Ascending aorta (tissue), 2 donors: ENCODE results near the gene CIAO1. TPM values are rescaled to one million over a fixed set of nuclear protein-coding genes. Genes with fewer than 3 reads are reported as not detected.

Source experiments
- DNase-seq, 2 donors: peaks; one replicate each; pipeline ENCODE4 v3.0.0-alpha.2; 2019; ENCODE audit warnings: low spot score in 2 of 2
- H3K27ac ChIP-seq, 2 donors: fragments of 200-600 bp; sonication (generic); one replicate each; pipeline ENCODE4 v1.5.1; 2016 to 2017; ENCODE audit warnings: mild to moderate bottlenecking in 1 of 2
- H3K27me3 ChIP-seq: fragments of 200-600 bp; sonication (generic); one replicate; pipeline ENCODE4 v1.5.1; 2017
- H3K36me3 ChIP-seq, 2 donors: fragments of 200-600 bp; sonication (generic); one replicate each; pipeline ENCODE4 v1.5.1; 2016
- H3K4me1 ChIP-seq, 2 donors: fragments of 200-600 bp; sonication (generic); one replicate each; pipeline ENCODE4 v1.5.1; 2016 to 2017; ENCODE audit warnings: mild to moderate bottlenecking in 1 of 2
- H3K4me3 ChIP-seq, 2 donors: fragments of 200-600 bp; sonication (generic); one replicate each; pipeline ENCODE4 v1.5.1; 2016 to 2017; ENCODE audit warnings: mild to moderate bottlenecking in 1 of 2
- H3K9me3 ChIP-seq, 2 donors: fragments of 200-600 bp; sonication (generic); one replicate each; pipeline ENCODE4 v1.5.1; 2016
- CTCF ChIP-seq, 3 experiments: fragments of 200-600 bp in 2 of 3; fragments of 450-650 bp in 1 of 3; sonication (generic) in 2 of 3; IDR thresholded peaks; one replicate each; pipeline ENCODE4 v1.5.1; 2016 to 2019; ENCODE audit warnings: antibody characterized with exemption in 3 of 3, mild to moderate bottlenecking in 1 of 3, moderate library complexity in 1 of 3
- intact Hi-C: fragments of 100-400 bp; cut with DNase I; formaldehyde crosslinking; loops from one replicate; pipeline ENCODE4 v1.15.1; 2023
- total RNA-seq: library from RNA; depleted of rRNA; stranded (reverse); fragments of >200 nt; gene quantifications from one replicate; pipeline ENCODE4 v1.1.0, GENCODE V29; 2016

Gene CIAO1
- total RNA-seq, 1 donor from 2014 or later = 127 TPM

GRCh38 chr2:96317584-96317997 is 51.6 kb downstream of the CIAO1 start:
- H3K27ac ChIP-seq = no peak overlapping the region
- no peak overlapping the region for H3K4me3 ChIP-seq
- no peaks in the 10 kb centered on the region for H3K9me3 ChIP-seq
- H3K36me3 ChIP-seq = no peaks in the 10 kb centered on the region
- H3K27me3 ChIP-seq = no peaks in the 10 kb centered on the region
- no peak for DNase-seq
- TF ChIP-seq CTCF (IDR thresholded peaks at IDR 0.05) = no peak
- H3K4me1 ChIP-seq = peaks cover 0 to 4% of the 10 kb centered on the region in 2 donors
- intact Hi-C loops = no loop called here

GRCh38 chr2:96318723-96319122 is 52.7 kb downstream of the CIAO1 start:
- H3K4me3 ChIP-seq = no peak overlapping the region
- intact Hi-C loops = no loop called here

GRCh38 chr2:96319396-96319795 is 53.4 kb downstream of the CIAO1 start:
- peak in 1 of 2 donors; percentile 31 for DNase-seq
- no peak for TF ChIP-seq CTCF (IDR thresholded peaks at IDR 0.05)
- no peak overlapping the region for H3K4me3 ChIP-seq
- H3K9me3 ChIP-seq = no peaks in the 10 kb centered on the region
- H3K4me1 ChIP-seq = peaks cover 0 to 4% of the 10 kb centered on the region in 2 donors
- no peaks in the 10 kb centered on the region for H3K36me3 ChIP-seq
- H3K27ac ChIP-seq = no peak overlapping the region
- intact Hi-C loops = no loop called here
- H3K27me3 ChIP-seq = no peaks in the 10 kb centered on the region

More at GRCh38 chr2:96318723-96319122, 52.7 kb downstream of the CIAO1 start:
- H3K27ac ChIP-seq = no peak overlapping the region
- no peaks in the 10 kb centered on the region for H3K9me3 ChIP-seq
- H3K36me3 ChIP-seq = no peaks in the 10 kb centered on the region
- DNase-seq = peak in 1 of 2 donors; percentile 25
- no peak for TF ChIP-seq CTCF (IDR thresholded peaks at IDR 0.05)
- H3K4me1 ChIP-seq = peaks cover 0 to 4% of the 10 kb centered on the region in 2 donors
- H3K27me3 ChIP-seq = no peaks in the 10 kb centered on the region

GRCh38 chr2:96320326-96320725 is 54.3 kb downstream of the CIAO1 start:
- H3K4me1 ChIP-seq = peaks cover 0 to 7% of the 10 kb centered on the region in 2 donors
- H3K36me3 ChIP-seq = no peaks in the 10 kb centered on the region
- H3K27ac ChIP-seq = no peak overlapping the region
- TF ChIP-seq CTCF (IDR thresholded peaks at IDR 0.05) = no peak
- no peaks in the 10 kb centered on the region for H3K9me3 ChIP-seq
- no peak for DNase-seq
- peak overlapping the region in 1 of 2 donors; percentile 67 for H3K4me3 ChIP-seq
- intact Hi-C loops = no loop called here
- no peaks in the 10 kb centered on the region for H3K27me3 ChIP-seq

GRCh38 chr2:96320728-96321622 is 55.0 kb downstream of the CIAO1 start:
- H3K36me3 ChIP-seq = no peaks in the 10 kb centered on the region
- peaks cover 0 to 10% of the 10 kb centered on the region in 2 donors for H3K4me1 ChIP-seq
- peak in 1 of 2 donors; percentile 62 for DNase-seq
- H3K4me3 ChIP-seq = peak overlapping the region; percentile 57 to 67
- no peak overlapping the region for H3K27ac ChIP-seq
- no peaks in the 10 kb centered on the region for H3K27me3 ChIP-seq
- no peaks in the 10 kb centered on the region for H3K9me3 ChIP-seq
- intact Hi-C loops = no loop called here
- no peak for TF ChIP-seq CTCF (IDR thresholded peaks at IDR 0.05)

Other genes with a start within 250 kb of the CIAO1 start
- 9.4 TPM for gene GPAT2, start 231.3 kb upstream of the CIAO1 start, total RNA-seq
- gene ADRA2B, start 149.7 kb upstream of the CIAO1 start, total RNA-seq = 9.4 TPM
- not detected for gene ASTL, start 127.7 kb upstream of the CIAO1 start, total RNA-seq
- 7.2 TPM for gene DUSP2, start 120.8 kb upstream of the CIAO1 start, total RNA-seq
- gene STARD7, start 57.4 kb upstream of the CIAO1 start, total RNA-seq = 85.6 TPM
- gene TMEM127, start 228 bp upstream of the CIAO1 start, total RNA-seq = 61.9 TPM
- 57.4 TPM for gene SNRNP200, start 39.3 kb downstream of the CIAO1 start, total RNA-seq
- 14.5 TPM for gene ITPRIPL1, start 59.1 kb downstream of the CIAO1 start, total RNA-seq
- gene NCAPH, start 69.5 kb downstream of the CIAO1 start, total RNA-seq = not detected
- not detected for gene NEURL3, start 239.1 kb downstream of the CIAO1 start, total RNA-seq